Gastrocnemius medialis (tissue), 4 donors: Measurements from ENCODE around the gene ECPAS. TPM values are rescaled to one million over a fixed set of nuclear protein-coding genes. Genes with fewer than 3 reads are reported as not detected.

Source experiments
- ATAC-seq, 2 donors: fragments of 150-250 bp; one replicate each; pipeline ENCODE4 v1.9.1; 2016
- DNase-seq, 2 donors: peaks; one replicate each; pipeline ENCODE4 v3.0.0-alpha.2; 2019
- H3K27ac ChIP-seq, 4 donors: fragments of 200-600 bp; sonication (generic); 1 replicate in 1 of 4; 2 replicates in 3 of 4; pipeline ENCODE4 v1.5.1; 2016 to 2018; ENCODE audit warnings: mild to moderate bottlenecking in 2 of 4, moderate library complexity in 1 of 4
- H3K27me3 ChIP-seq, 3 donors: fragments of 200-600 bp; sonication (generic) in 2 of 3; 1 replicate in 1 of 3; 2 replicates in 2 of 3; pipeline versions ENCODE4 v1.5.1 to v1.6.0; 2016 to 2019; ENCODE audit warnings: mild to moderate bottlenecking in 1 of 3, moderate library complexity in 1 of 3
- H3K36me3 ChIP-seq, 2 donors: fragments of 200-600 bp; sonication (generic) in 1 of 2; one replicate each; pipeline ENCODE4 v1.5.1; 2017 to 2018
- H3K4me1 ChIP-seq, 2 donors: fragments of 200-600 bp; sonication (generic) in 1 of 2; one replicate each; pipeline ENCODE4 v1.5.1; 2016 to 2017; ENCODE audit warnings: mild to moderate bottlenecking in 2 of 2
- H3K4me3 ChIP-seq, 4 donors: fragments of 200-600 bp; sonication (generic) in 3 of 4; 1 replicate in 1 of 4; 2 replicates in 3 of 4; pipeline ENCODE4 v1.5.1; 2016 to 2019; ENCODE audit warnings: mild to moderate bottlenecking in 2 of 4
- H3K9me3 ChIP-seq, 3 donors: fragments of 200-600 bp; sonication (generic) in 2 of 3; 1 replicate in 1 of 3; 2 replicates in 2 of 3; pipeline ENCODE4 v1.5.1; 2016 to 2019
- POLR2A ChIP-seq, 2 donors: fragments of 450-650 bp; IDR thresholded peaks; one replicate each; pipeline ENCODE4 v1.6.1; 2017; ENCODE audit warnings: antibody characterized with exemption in 2 of 2, mild to moderate bottlenecking in 2 of 2, moderate library complexity in 2 of 2
- in situ Hi-C, 4 donors: fragments of 200-750 bp; cut with MboI; loops; one replicate each; pipeline versions ENCODE4 v1.15.0 to v1.8.0; 2017; ENCODE audit warnings: low sequenced_read_pairs in 4 of 4
- intact Hi-C: fragments of 100-400 bp; cut with DNase I; formaldehyde crosslinking; loops from one replicate; pipeline ENCODE4 v1.15.1; 2023; ENCODE audit warnings: low total_unique reads
- total RNA-seq, 4 donors: library from RNA; depleted of rRNA; stranded (reverse); fragments of >200 nt; gene quantifications; one replicate each; pipeline versions ENCODE4 v1.1.0 to v1.2.3, GENCODE V29; 2016
- TF ChIP-seq, protein P1 (sequence below), 5 experiments: fragments of 450-650 bp in 3 of 5; fragments of 200-600 bp in 2 of 5; sonication (generic) in 2 of 5; IDR thresholded peaks in 4 of 5; conservative IDR thresholded peaks in 1 of 5; 1 replicate in 4 of 5; 2 replicates in 1 of 5; pipeline ENCODE4 v1.5.1; 2016 to 2019; ENCODE audit warnings: antibody characterized with exemption in 5 of 5, mild to moderate bottlenecking in 3 of 5, moderate library complexity in 3 of 5

Gene ECPAS
- total RNA-seq, 4 donors from 2014 or later: 320 to 509 (median 424) TPM

GRCh38 chr9:111483439-111483857 lies 735 bp downstream of the ECPAS start:
- no peaks in the 10 kb centered on the region for H3K36me3 ChIP-seq
- TF ChIP-seq POLR2A (IDR thresholded peaks at IDR 0.05): peak; percentile 76 to 88
- TF ChIP-seq, protein P1, sequence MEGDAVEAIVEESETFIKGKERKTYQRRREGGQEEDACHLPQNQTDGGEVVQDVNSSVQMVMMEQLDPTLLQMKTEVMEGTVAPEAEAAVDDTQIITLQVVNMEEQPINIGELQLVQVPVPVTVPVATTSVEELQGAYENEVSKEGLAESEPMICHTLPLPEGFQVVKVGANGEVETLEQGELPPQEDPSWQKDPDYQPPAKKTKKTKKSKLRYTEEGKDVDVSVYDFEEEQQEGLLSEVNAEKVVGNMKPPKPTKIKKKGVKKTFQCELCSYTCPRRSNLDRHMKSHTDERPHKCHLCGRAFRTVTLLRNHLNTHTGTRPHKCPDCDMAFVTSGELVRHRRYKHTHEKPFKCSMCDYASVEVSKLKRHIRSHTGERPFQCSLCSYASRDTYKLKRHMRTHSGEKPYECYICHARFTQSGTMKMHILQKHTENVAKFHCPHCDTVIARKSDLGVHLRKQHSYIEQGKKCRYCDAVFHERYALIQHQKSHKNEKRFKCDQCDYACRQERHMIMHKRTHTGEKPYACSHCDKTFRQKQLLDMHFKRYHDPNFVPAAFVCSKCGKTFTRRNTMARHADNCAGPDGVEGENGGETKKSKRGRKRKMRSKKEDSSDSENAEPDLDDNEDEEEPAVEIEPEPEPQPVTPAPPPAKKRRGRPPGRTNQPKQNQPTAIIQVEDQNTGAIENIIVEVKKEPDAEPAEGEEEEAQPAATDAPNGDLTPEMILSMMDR (IDR thresholded peaks at IDR 0.05 in 4 of 5, conservative IDR thresholded peaks at IDR 0.05 in 1 of 5): no peak
- peaks cover 42% of the 10 kb centered on the region in 2 donors for H3K4me1 ChIP-seq
- ATAC-seq (peak; percentile 34 to 47), DNase-seq (peak in 1 of 2 donors; percentile 20)
- peak overlapping the region in 2 of 4 donors; percentile 87 to 88 for H3K4me3 ChIP-seq
- H3K27me3 ChIP-seq: no peaks in the 10 kb centered on the region
- intact Hi-C loops: loop anchor here (2.0 to 10.0 kb wide), 6 partner anchors 115 to 1791 kb away; partner anchors contain the start of genes CDC26, DNAJC25, HSDL2 and PRPF4
- H3K27ac ChIP-seq: peak overlapping the region; percentile 95 to 99 (median 98)
- no peaks in the 10 kb centered on the region for H3K9me3 ChIP-seq
- in situ Hi-C loops: no loop called here

DNA sequence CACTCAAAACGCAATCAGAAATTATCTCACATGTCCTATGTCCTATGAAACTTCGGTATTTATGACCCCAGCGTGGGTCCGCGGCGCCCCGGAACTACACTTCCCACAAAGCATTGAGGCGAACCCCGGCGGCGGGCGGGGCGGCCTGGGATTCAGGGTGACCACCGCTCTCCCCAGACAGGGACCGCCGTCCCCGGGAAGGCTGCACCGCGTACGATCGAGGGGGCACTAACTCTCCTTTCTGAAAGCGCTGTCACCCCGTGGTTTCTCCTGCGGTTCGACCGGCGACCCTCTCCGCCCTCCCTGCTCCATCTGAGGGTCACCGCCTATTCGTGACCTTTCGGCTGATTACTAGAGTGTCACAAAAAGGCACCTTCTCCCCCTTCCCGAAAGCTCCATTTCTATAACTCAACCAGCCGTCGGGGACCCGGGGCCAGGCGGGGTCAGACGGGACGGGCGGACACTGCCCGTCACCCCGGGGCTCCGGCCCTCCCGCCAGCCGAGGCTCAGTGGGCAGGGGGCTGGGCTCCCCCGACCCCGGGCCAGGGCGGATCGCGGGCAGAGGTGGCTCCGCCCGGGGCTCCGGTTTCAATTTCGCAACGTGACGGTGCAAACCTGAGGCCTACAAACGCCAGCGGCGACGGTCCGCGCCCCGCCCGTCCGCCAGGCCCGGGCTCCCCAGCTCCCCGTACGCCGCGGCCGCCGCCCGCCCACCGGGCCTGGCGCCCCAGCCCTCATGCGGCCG lies 1.3 kb downstream of the ECPAS start:
- TF ChIP-seq POLR2A (IDR thresholded peaks at IDR 0.05): peak; percentile 92 to 95
- TF ChIP-seq, protein P1 (IDR thresholded peaks at IDR 0.05 in 4 of 5, conservative IDR thresholded peaks at IDR 0.05 in 1 of 5): no peak
- intact Hi-C loops (loop anchor here (1.0 to 10.0 kb wide), 7 partner anchors 9 to 1792 kb away; partner anchors contain the start of genes CDC26, DNAJC25, HSDL2 and PRPF4), in situ Hi-C loops (no loop called here)
- H3K27ac ChIP-seq: peak overlapping the region; percentile 95 to 99 (median 98)
- no peaks in the 10 kb centered on the region for H3K27me3 ChIP-seq
- H3K36me3 ChIP-seq: no peaks in the 10 kb centered on the region
- H3K4me3 ChIP-seq: peak overlapping the region; percentile 66 to 94 (median 88)
- H3K4me1 ChIP-seq: peaks cover 45 to 48% of the 10 kb centered on the region in 2 donors
- no peaks in the 10 kb centered on the region for H3K9me3 ChIP-seq
- DNase-seq (peak; percentile 82 to 88), ATAC-seq (peak; percentile 62 to 70)

DNA sequence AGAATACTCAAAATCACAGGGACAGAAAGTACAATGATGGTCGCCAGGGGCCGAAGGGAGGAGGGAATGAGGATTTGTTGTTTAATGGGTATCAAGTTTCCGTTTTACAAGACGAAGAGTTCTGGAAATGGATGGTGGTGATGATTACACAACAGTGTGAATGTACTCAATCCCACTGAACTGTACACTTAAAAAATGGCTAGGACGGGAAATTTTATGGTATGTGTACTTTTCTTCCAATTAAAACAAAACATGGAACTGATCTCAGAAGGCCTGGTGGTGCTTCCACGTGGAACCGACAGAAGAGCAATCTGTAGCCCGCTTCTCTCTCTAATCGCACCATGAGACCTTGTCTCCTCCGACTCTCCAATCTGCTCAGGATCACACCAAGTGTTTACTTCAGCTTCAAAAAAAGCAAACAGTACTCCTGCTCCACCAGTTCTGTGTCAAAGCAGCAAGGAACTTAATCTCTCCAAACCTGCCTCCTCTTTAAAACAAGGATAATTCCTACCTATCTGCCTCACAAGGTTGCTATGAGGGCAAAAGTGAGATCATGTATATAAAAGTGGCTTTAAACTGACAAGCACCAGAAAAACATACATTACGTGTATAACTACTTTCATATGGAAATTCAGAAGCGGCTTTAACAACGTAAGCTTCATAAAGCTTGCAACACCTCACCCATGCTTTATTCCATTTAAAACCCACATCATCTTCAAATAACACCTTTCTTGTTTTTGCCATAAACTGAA lies 2.1 kb downstream of the ECPAS start:
- DNase-seq (peak; percentile 57 to 67), ATAC-seq (peak; percentile 50 to 60)
- in situ Hi-C loops: no loop called here
- peaks cover 53 to 56% of the 10 kb centered on the region in 2 donors for H3K4me1 ChIP-seq
- H3K27ac ChIP-seq: peak overlapping the region; percentile 95 to 99 (median 98)
- peak overlapping the region; percentile 66 to 94 (median 88) for H3K4me3 ChIP-seq
- no peaks in the 10 kb centered on the region for H3K27me3 ChIP-seq
- no peaks in the 10 kb centered on the region for H3K9me3 ChIP-seq
- no peak for TF ChIP-seq POLR2A (IDR thresholded peaks at IDR 0.05)
- TF ChIP-seq, protein P1 (IDR thresholded peaks at IDR 0.05 in 4 of 5, conservative IDR thresholded peaks at IDR 0.05 in 1 of 5): no peak
- intact Hi-C loops: loop anchor here (1.0 to 10.0 kb wide), 7 partner anchors 8 to 1793 kb away; partner anchors contain the start of genes CDC26, DNAJC25, HSDL2 and PRPF4
- H3K36me3 ChIP-seq: no peaks in the 10 kb centered on the region

- H3K4me3 ChIP-seq: no peak overlapping the region
- no peak for DNase-seq
- intact Hi-C loops: no loop called here
- no peaks in the 10 kb centered on the region for H3K36me3 ChIP-seq
- in situ Hi-C loops: no loop called here
- no peaks in the 10 kb centered on the region for H3K27me3 ChIP-seq
- H3K9me3 ChIP-seq: no peaks in the 10 kb centered on the region
- H3K4me1 ChIP-seq: peaks cover 84 to 91% of the 10 kb centered on the region in 2 donors
- no peak for ATAC-seq
- H3K27ac ChIP-seq: peak overlapping the region; percentile 69 to 99 (median 86)
- TF ChIP-seq POLR2A (IDR thresholded peaks at IDR 0.05): no peak
- TF ChIP-seq, protein P1 (IDR thresholded peaks at IDR 0.05 in 4 of 5, conservative IDR thresholded peaks at IDR 0.05 in 1 of 5): no peak
Observed at GRCh38 chr9:111477677-111478076, 6.5 kb downstream of the ECPAS start.
